Natural killer cell (primary cell): ENCODE measurements around the gene WFIKKN1. TPM values are rescaled to one million over a fixed set of nuclear protein-coding genes. Genes with fewer than 3 reads are reported as not detected.
A peak's percentile ranks its signal among the peaks of the same experiment; 100 is the strongest.

Experiments
- ATAC-seq, 3 donors: fragments of 150-1000 bp in 2 of 3; fragments of 200-7000 bp in 1 of 3; cut with Tn5 transposase; 1 replicate in 1 of 3; 2 replicates in 2 of 3; pipeline ENCODE4 v1.10.0; 2021; ENCODE audit warnings: mild to moderate bottlenecking in 2 of 3, moderate library complexity in 2 of 3
- DNase-seq, 2 donors: peaks; one replicate each; pipeline versions ENCODE4 v3.0.0 to v3.0.0-alpha.2; 2013 to 2021; ENCODE audit warnings: mixed read lengths in 1 of 2
- H3K27ac ChIP-seq: one replicate; pipeline ENCODE4 v1.5.1; 2013; ENCODE audit warnings: mild to moderate bottlenecking, low read length
- H3K27me3 ChIP-seq: one replicate; pipeline ENCODE4 v1.6.1; 2013; ENCODE audit warnings: low read length; ENCODE audit not compliant: control insufficient read depth, insufficient read depth
- H3K36me3 ChIP-seq: one replicate; pipeline ENCODE4 v1.6.1; 2013; ENCODE audit warnings: low read length; ENCODE audit not compliant: control insufficient read depth, insufficient read depth
- H3K4me1 ChIP-seq: one replicate; pipeline ENCODE4 v1.6.1; 2013; ENCODE audit warnings: low read length; ENCODE audit not compliant: control insufficient read depth, insufficient read depth
- H3K4me3 ChIP-seq: one replicate; pipeline ENCODE4 v1.5.1; 2013; ENCODE audit warnings: low read length
- H3K9me3 ChIP-seq: one replicate; pipeline ENCODE4 v1.6.1; 2013; ENCODE audit warnings: low read length; ENCODE audit not compliant: control insufficient read depth, insufficient read depth
- H3K27ac Mint-ChIP-seq, 2 donors: one replicate each; pipeline ENCODE4 v1.8.0; 2022; ENCODE audit warnings: mild to moderate bottlenecking in 2 of 2, mixed read lengths in 2 of 2, moderate library complexity in 1 of 2
- H3K27me3 Mint-ChIP-seq, 2 donors: one replicate each; pipeline ENCODE4 v1.8.0; 2022; ENCODE audit warnings: low read depth in 2 of 2, mixed read lengths in 2 of 2
- H3K36me3 Mint-ChIP-seq: one replicate; pipeline ENCODE4 v1.8.0; 2022; ENCODE audit warnings: mixed read lengths
- H3K4me1 Mint-ChIP-seq, 2 donors: one replicate each; pipeline ENCODE4 v1.8.0; 2022; ENCODE audit warnings: mixed read lengths in 2 of 2
- H3K4me3 Mint-ChIP-seq: one replicate; pipeline ENCODE4 v1.8.0; 2022; ENCODE audit warnings: mild to moderate bottlenecking, moderate library complexity, mixed read lengths
- H3K9me3 Mint-ChIP-seq, 2 donors: one replicate each; pipeline ENCODE4 v1.8.0; 2022; ENCODE audit warnings: mixed read lengths in 2 of 2
- CTCF ChIP-seq: fragments of 200-600 bp; IDR thresholded peaks from one replicate; pipeline ENCODE4 v1.8.0; 2022; ENCODE audit warnings: antibody characterized with exemption
- WGBS: methylation state at CpG from one replicate; pipeline ENCODE4 v1.1.7; 2013; ENCODE audit warnings: missing lambda C conversion rate; ENCODE audit not compliant: insufficient coverage; 5-methylcytosine and 5-hydroxymethylcytosine counted together
- intact Hi-C: fragments of 100-400 bp; cut with micrococcal nuclease; formaldehyde crosslinking; loops from one replicate; pipeline ENCODE4 v1.14.2; 2022
- total RNA-seq, 4 donors: library from RNA; stranded (reverse); fragments of 120-200 nt in 1 of 4; gene quantifications; one replicate each; pipeline versions ENCODE4 v1.2.3 to v1.2.4, GENCODE V29; 2013 to 2022

The WFIKKN1 gene
- total RNA-seq, 3 donors from 2014 or later (not counting 1 experiment from before 2014, with no cell fraction given), result 0.60 to 1.7 (median 0.75) TPM

GRCh38 chr16:637081-638018, 6.6 kb downstream of the WFIKKN1 start:
- peak overlapping the region; percentile 98 to 100 for H3K27ac Mint-ChIP-seq
- no peak for TF ChIP-seq CTCF

GRCh38 chr16:638034-638543, 7.3 kb downstream of the WFIKKN1 start:
- H3K27me3 ChIP-seq, result no peaks in the 10 kb centered on the region
- Mint-ChIP-seq H3K36me3 (no peaks in the 10 kb centered on the region), H3K4me1 (peaks cover 7 to 18% of the 10 kb centered on the region in 2 donors), H3K27me3 (peaks cover 0 to 3% of the 10 kb centered on the region in 2 donors), H3K4me3 (no peak overlapping the region), H3K27ac (no peak overlapping the region), H3K9me3 (no peaks in the 10 kb centered on the region)
- 92% methylated on average over 14 of the region's 15 CpGs for WGBS
- H3K27ac ChIP-seq, result no peak overlapping the region
- H3K4me3 ChIP-seq, result no peak overlapping the region
- no peak for DNase-seq
- H3K9me3 ChIP-seq, result no peaks in the 10 kb centered on the region
- no peak for ATAC-seq
- no peak for TF ChIP-seq CTCF
- H3K36me3 ChIP-seq, result no peaks in the 10 kb centered on the region
- peaks cover 43% of the 10 kb centered on the region for H3K4me1 ChIP-seq
- intact Hi-C loops, result no loop called here

More at GRCh38 chr16:637081-638018, 6.6 kb downstream of the WFIKKN1 start:
- Histone ChIP-seq H3K4me1 (peaks cover 36% of the 10 kb centered on the region), H3K36me3 (no peaks in the 10 kb centered on the region), H3K9me3 (no peaks in the 10 kb centered on the region), H3K27me3 (no peaks in the 10 kb centered on the region), H3K4me3 (peak overlapping the region; percentile 87), H3K27ac (peak overlapping the region; percentile 82)
- Mint-ChIP-seq H3K36me3 (no peaks in the 10 kb centered on the region), H3K4me1 (peaks cover 7 to 18% of the 10 kb centered on the region in 2 donors), H3K4me3 (peak overlapping the region; percentile 98), H3K9me3 (no peaks in the 10 kb centered on the region), H3K27me3 (peaks cover 0 to 3% of the 10 kb centered on the region in 2 donors)
- ATAC-seq, result peak; percentile 71 to 88 (median 74)
- peak in 1 of 2 donors; percentile 92 for DNase-seq
- 20% methylated on average over 52 of the region's 53 CpGs for WGBS
- intact Hi-C loops, result no loop called here

DNA sequence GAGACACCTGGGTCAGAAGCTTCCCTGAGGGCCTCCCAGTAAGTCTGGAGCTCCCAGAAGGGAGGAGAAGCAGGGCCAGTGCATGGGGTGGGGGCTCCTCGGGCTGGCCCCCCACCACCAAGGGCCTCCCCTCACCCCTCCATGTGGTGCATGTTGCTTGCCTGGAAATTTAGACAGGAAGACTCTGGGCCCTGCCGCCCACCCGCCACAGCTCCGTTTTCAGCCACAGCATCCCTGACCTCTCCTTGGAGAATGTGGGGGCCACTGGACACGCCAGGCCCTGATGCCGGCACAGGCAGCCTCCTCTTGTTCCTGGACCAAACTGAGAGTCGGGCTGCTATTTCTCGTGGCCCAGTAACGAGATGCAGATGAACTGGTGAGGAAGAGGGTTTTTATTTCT, 8.1 kb downstream of the WFIKKN1 start:
- no peaks in the 10 kb centered on the region for H3K9me3 ChIP-seq
- H3K4me1 Mint-ChIP-seq, result peaks cover 7 to 21% of the 10 kb centered on the region in 2 donors
- H3K36me3 ChIP-seq, result no peaks in the 10 kb centered on the region
- peak overlapping the region; percentile 37 for H3K4me3 Mint-ChIP-seq
- ATAC-seq (no peak), DNase-seq (no peak)
- H3K4me3 ChIP-seq, result no peak overlapping the region
- no peaks in the 10 kb centered on the region for H3K27me3 ChIP-seq
- H3K9me3 Mint-ChIP-seq, result no peaks in the 10 kb centered on the region
- peaks cover 45% of the 10 kb centered on the region for H3K4me1 ChIP-seq
- no peaks in the 10 kb centered on the region for H3K36me3 Mint-ChIP-seq
- H3K27ac ChIP-seq, result no peak overlapping the region
- no peak for TF ChIP-seq CTCF
- intact Hi-C loops, result no loop called here
- WGBS, result 87% methylated on average over 9 of the region's 9 CpGs
- H3K27me3 Mint-ChIP-seq, result peaks cover 0 to 3% of the 10 kb centered on the region in 2 donors
- no peak overlapping the region for H3K27ac Mint-ChIP-seq
